Memory B cell (primary cell): ENCODE data around the gene LRRC58.
A peak's percentile ranks its signal among the peaks of the same experiment; 100 is the strongest.

Experiments
- ATAC-seq: fragments of 150-1000 bp; cut with Tn5 transposase; 2 replicates; pipeline ENCODE4 v1.10.0; 2021; ENCODE audit warnings: low read depth, mild to moderate bottlenecking, moderate library complexity
- DNase-seq, 2 donors: peaks; one replicate each; pipeline ENCODE4 v3.0.0; 2022; ENCODE audit warnings: low spot score in 2 of 2
- H3K27ac Mint-ChIP-seq: one replicate; pipeline ENCODE4 v1.8.0; 2022; ENCODE audit warnings: mild to moderate bottlenecking, moderate library complexity, mixed read lengths
- H3K27me3 Mint-ChIP-seq: one replicate; pipeline ENCODE4 v1.8.0; 2022; ENCODE audit warnings: mixed read lengths
- H3K36me3 Mint-ChIP-seq: one replicate; pipeline ENCODE4 v1.8.0; 2022; ENCODE audit warnings: mild to moderate bottlenecking, mixed read lengths
- H3K4me1 Mint-ChIP-seq: one replicate; pipeline ENCODE4 v1.8.0; 2022; ENCODE audit warnings: mixed read lengths
- H3K4me3 Mint-ChIP-seq: one replicate; pipeline ENCODE4 v1.8.0; 2022; ENCODE audit warnings: mild to moderate bottlenecking, moderate library complexity, mixed read lengths
- H3K9me3 Mint-ChIP-seq: one replicate; pipeline ENCODE4 v1.8.0; 2022; ENCODE audit warnings: mixed read lengths

LRRC58 gene

GRCh38 chr3:120355486-120355885 lies 6.3 kb upstream of the LRRC58 start:
- Mint-ChIP-seq H3K27me3 (peaks cover 3% of the 10 kb centered on the region), H3K36me3 (no peaks in the 10 kb centered on the region), H3K4me1 (no peaks in the 10 kb centered on the region), H3K9me3 (no peaks in the 10 kb centered on the region), H3K4me3 (no peak overlapping the region), H3K27ac (no peak overlapping the region)
- DNase-seq (no peak), ATAC-seq (no peak)

GRCh38 chr3:120353463-120353862 lies 4.3 kb upstream of the LRRC58 start:
- DNase-seq, result no peak
- Mint-ChIP-seq H3K36me3 (no peaks in the 10 kb centered on the region), H3K4me3 (no peak overlapping the region), H3K9me3 (no peaks in the 10 kb centered on the region), H3K4me1 (peaks cover 5% of the 10 kb centered on the region), H3K27me3 (peaks cover 1% of the 10 kb centered on the region), H3K27ac (no peak overlapping the region)
- no peak for ATAC-seq

- Mint-ChIP-seq H3K4me1 (peaks cover 13% of the 10 kb centered on the region), H3K36me3 (no peaks in the 10 kb centered on the region), H3K27me3 (no peaks in the 10 kb centered on the region), H3K4me3 (no peak overlapping the region), H3K27ac (no peak overlapping the region), H3K9me3 (no peaks in the 10 kb centered on the region)
- ATAC-seq (no peak), DNase-seq (no peak)
Measured at GRCh38 chr3:120352017-120352416, 2.9 kb upstream of the LRRC58 start.

GRCh38 chr3:120350401-120350941 lies 1.3 kb upstream of the LRRC58 start:
- no peak for ATAC-seq
- Mint-ChIP-seq H3K4me1 (peaks cover 22% of the 10 kb centered on the region), H3K27me3 (no peaks in the 10 kb centered on the region), H3K36me3 (peaks cover 4% of the 10 kb centered on the region), H3K4me3 (peak overlapping the region; percentile 56), H3K9me3 (no peaks in the 10 kb centered on the region), H3K27ac (peak overlapping the region; percentile 91)
- DNase-seq, result no peak

GRCh38 chr3:120349855-120350125 lies 636 bp upstream of the LRRC58 start:
- H3K36me3 Mint-ChIP-seq, result peaks cover 4% of the 10 kb centered on the region
- peak overlapping the region; percentile 90 for H3K4me3 Mint-ChIP-seq
- peak overlapping the region; percentile 91 for H3K27ac Mint-ChIP-seq
- no peaks in the 10 kb centered on the region for H3K27me3 Mint-ChIP-seq
- DNase-seq (no peak), ATAC-seq (no peak)
- H3K4me1 Mint-ChIP-seq, result peaks cover 27% of the 10 kb centered on the region
- no peaks in the 10 kb centered on the region for H3K9me3 Mint-ChIP-seq

GRCh38 chr3:120348065-120348990 lies 826 bp downstream of the LRRC58 start:
- H3K27me3 Mint-ChIP-seq, result no peaks in the 10 kb centered on the region
- peak overlapping the region; percentile 91 for H3K27ac Mint-ChIP-seq
- ATAC-seq, result peak; percentile 44
- peaks cover 4% of the 10 kb centered on the region for H3K36me3 Mint-ChIP-seq
- peak in 1 of 2 donors; percentile 2 for DNase-seq
- peak overlapping the region; percentile 90 for H3K4me3 Mint-ChIP-seq
- H3K4me1 Mint-ChIP-seq, result peaks cover 31% of the 10 kb centered on the region
- H3K9me3 Mint-ChIP-seq, result no peaks in the 10 kb centered on the region

GRCh38 chr3:120344349-120344748 lies 4.8 kb downstream of the LRRC58 start:
- Mint-ChIP-seq H3K9me3 (peaks cover 2% of the 10 kb centered on the region), H3K36me3 (peaks cover 17% of the 10 kb centered on the region), H3K4me3 (no peak overlapping the region), H3K4me1 (peaks cover 26% of the 10 kb centered on the region), H3K27ac (peak overlapping the region; percentile 45), H3K27me3 (no peaks in the 10 kb centered on the region)
- DNase-seq, result no peak
- ATAC-seq, result no peak

GRCh38 chr3:120341658-120342346 lies 7.4 kb downstream of the LRRC58 start:
- Mint-ChIP-seq H3K27me3 (no peaks in the 10 kb centered on the region), H3K36me3 (peaks cover 28% of the 10 kb centered on the region), H3K9me3 (peaks cover 6% of the 10 kb centered on the region), H3K4me1 (peaks cover 25% of the 10 kb centered on the region), H3K4me3 (no peak overlapping the region), H3K27ac (no peak overlapping the region)
- DNase-seq, result no peak
- ATAC-seq, result no peak

- DNase-seq (no peak), ATAC-seq (no peak)
- Mint-ChIP-seq H3K9me3 (peaks cover 6% of the 10 kb centered on the region), H3K4me3 (no peak overlapping the region), H3K36me3 (peaks cover 28% of the 10 kb centered on the region), H3K4me1 (peaks cover 12% of the 10 kb centered on the region), H3K27ac (no peak overlapping the region), H3K27me3 (no peaks in the 10 kb centered on the region)
Measured at GRCh38 chr3:120339362-120339761, 9.8 kb downstream of the LRRC58 start.

- H3K27ac Mint-ChIP-seq, result no peak overlapping the region
- H3K36me3 Mint-ChIP-seq, result peaks cover 33% of the 10 kb centered on the region
- H3K4me1 Mint-ChIP-seq, result peaks cover 11% of the 10 kb centered on the region
- peaks cover 6% of the 10 kb centered on the region for H3K9me3 Mint-ChIP-seq
- no peak for DNase-seq
- no peaks in the 10 kb centered on the region for H3K27me3 Mint-ChIP-seq
- no peak for ATAC-seq
- H3K4me3 Mint-ChIP-seq, result no peak overlapping the region
Measured at GRCh38 chr3:120338517-120338916, 10.6 kb downstream of the LRRC58 start.

- Mint-ChIP-seq H3K36me3 (peaks cover 20% of the 10 kb centered on the region), H3K4me3 (no peak overlapping the region), H3K27ac (no peak overlapping the region), H3K27me3 (no peaks in the 10 kb centered on the region), H3K4me1 (peaks cover 5% of the 10 kb centered on the region), H3K9me3 (no peaks in the 10 kb centered on the region)
- no peak for DNase-seq
- ATAC-seq, result no peak
Measured at GRCh38 chr3:120332646-120333045, 16.5 kb downstream of the LRRC58 start.

- H3K36me3 Mint-ChIP-seq, result peaks cover 18% of the 10 kb centered on the region
- H3K27me3 Mint-ChIP-seq, result no peaks in the 10 kb centered on the region
- H3K27ac Mint-ChIP-seq, result no peak overlapping the region
- H3K4me1 Mint-ChIP-seq, result peaks cover 2% of the 10 kb centered on the region
- no peak overlapping the region for H3K4me3 Mint-ChIP-seq
- ATAC-seq, result no peak
- no peaks in the 10 kb centered on the region for H3K9me3 Mint-ChIP-seq
- DNase-seq, result no peak
Measured at GRCh38 chr3:120331076-120331475, 18.1 kb downstream of the LRRC58 start.

- Mint-ChIP-seq H3K27ac (no peak overlapping the region), H3K27me3 (no peaks in the 10 kb centered on the region), H3K36me3 (peaks cover 19% of the 10 kb centered on the region), H3K4me3 (no peak overlapping the region), H3K4me1 (peaks cover 2% of the 10 kb centered on the region), H3K9me3 (peaks cover 1% of the 10 kb centered on the region)
- ATAC-seq (no peak), DNase-seq (no peak)
Measured at GRCh38 chr3:120326784-120327183, 22.4 kb downstream of the LRRC58 start.

GRCh38 chr3:120324190-120324589 lies 25.0 kb downstream of the LRRC58 start:
- H3K9me3 Mint-ChIP-seq, result peaks cover 3% of the 10 kb centered on the region
- peaks cover 2% of the 10 kb centered on the region for H3K4me1 Mint-ChIP-seq
- ATAC-seq (no peak), DNase-seq (no peak)
- no peak overlapping the region for H3K4me3 Mint-ChIP-seq
- H3K27me3 Mint-ChIP-seq, result no peaks in the 10 kb centered on the region
- H3K36me3 Mint-ChIP-seq, result peaks cover 18% of the 10 kb centered on the region
- H3K27ac Mint-ChIP-seq, result no peak overlapping the region
